ENCODE results near the gene COPG2.
"Not testable (repeated sequence)": the region's sequence is repeated elsewhere in the genome, so short reads cannot be mapped to it uniquely, and the experiment has no call there.

COPG2 gene

DNA sequence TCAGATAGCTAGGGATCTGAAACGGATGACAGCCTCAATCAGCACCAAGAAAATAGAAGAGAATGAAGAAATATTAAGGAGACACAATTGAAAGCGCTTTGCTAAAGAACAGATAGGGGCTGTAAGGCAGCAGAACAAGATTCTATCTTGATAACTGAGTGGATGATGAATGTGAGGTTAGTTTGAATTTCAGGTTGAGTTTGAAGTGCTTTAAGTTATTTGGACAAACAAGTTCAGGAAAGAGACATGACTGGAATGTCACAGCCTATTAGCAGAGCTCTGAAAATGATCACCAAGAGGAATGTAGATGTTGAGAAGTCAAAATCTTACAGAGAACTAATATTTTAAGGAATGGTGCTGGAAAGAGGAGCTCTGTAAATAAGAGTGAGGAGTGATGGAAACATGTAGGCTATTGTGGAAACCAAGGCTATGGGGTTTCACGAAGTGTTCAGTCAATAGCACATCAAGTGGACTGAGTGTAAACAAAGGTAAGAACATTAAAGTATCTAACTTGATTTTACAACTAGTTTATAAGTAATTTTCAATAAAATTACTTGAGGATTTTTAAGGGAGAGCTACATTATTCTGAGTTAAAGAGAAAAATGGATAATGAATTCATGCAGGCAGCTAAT lies 115.0 kb downstream of the COPG2 start:
- DNase-seq, result no peak

DNA sequence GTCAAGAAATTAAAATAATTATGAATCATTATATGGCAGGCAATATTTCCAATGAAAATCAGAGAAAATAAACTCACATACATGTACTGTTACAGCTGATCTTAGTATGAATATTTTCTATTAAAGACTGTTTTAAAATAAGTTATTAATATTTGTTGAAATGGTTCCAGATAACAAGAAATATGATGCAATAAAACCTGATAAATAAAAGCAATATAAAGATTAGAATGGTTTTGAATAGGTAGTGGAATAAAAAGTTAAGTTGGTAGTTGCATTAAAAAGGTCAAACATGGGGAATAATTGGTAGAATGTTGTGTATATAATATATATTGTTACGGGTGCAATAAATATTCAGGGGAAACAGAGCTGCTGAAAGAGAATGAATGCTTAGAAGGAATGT lies 124.2 kb downstream of the COPG2 start:
- DNase-seq, result no peak

DNA sequence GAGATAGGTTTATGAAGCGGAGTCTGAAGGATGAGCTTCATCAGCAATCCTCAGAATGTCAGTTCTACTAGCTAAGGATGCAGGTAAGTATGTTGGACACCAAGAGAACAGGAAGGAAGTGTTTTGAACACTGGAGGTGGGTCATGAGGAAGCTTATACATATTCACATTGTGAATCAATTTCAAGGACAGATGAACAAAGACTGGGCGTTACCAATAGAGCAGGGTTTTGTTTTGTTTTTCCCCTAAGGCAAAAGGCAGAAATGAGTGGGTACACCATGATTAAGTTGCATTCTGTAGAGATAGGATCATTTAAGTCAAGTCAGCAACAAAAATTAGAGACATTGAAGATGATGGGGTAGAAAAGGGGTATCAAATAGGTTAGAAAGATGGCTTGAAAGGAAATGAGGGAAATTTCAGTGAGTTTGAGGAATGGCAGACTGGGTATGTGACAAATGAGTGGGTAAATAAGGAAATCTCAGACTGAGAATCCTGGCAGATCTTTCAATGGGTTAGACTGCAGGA lies 125.0 kb downstream of the COPG2 start:
- no peak for DNase-seq

DNA sequence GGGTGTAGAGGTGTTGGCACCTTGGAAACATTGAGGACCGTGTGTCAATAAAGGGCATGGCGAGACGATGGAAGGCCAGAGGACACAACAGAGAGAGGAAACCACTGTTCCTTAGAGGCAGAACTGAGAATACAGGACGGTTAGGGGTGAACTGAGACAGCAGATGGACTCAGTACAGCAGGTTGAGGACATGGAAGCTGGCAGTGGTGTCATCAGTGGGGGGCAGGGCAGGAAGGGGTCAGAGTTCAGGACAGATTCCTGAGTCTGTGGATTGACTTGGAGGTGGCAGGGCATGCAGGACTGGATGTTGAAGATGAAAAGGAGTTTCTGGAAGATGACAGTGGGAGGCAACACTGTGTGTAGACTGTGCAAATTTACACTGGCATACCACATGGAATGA lies 126.3 kb downstream of the COPG2 start:
- DNase-seq, result not testable (repeated sequence)

DNA sequence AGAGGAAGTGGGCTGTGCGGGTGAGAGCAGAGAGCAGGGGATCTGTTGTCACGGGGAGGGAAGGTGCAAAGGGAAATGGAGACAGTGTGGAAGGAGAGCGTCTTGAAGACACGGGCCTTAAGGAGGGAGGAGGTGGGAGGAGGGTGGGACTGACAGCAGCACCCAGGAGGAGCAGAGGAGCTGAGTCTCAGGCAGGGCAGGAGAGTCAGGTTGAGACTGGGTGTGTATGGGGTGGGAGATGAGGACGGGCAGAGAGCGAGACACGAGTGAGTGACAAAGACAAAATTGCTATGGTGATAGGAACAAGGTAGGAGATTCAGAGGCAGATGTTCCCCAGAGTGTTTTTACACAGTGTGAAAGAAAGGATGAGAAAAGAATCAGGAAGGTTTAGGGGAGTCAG lies 127.3 kb downstream of the COPG2 start:
- DNase-seq, result not testable (repeated sequence)

DNA sequence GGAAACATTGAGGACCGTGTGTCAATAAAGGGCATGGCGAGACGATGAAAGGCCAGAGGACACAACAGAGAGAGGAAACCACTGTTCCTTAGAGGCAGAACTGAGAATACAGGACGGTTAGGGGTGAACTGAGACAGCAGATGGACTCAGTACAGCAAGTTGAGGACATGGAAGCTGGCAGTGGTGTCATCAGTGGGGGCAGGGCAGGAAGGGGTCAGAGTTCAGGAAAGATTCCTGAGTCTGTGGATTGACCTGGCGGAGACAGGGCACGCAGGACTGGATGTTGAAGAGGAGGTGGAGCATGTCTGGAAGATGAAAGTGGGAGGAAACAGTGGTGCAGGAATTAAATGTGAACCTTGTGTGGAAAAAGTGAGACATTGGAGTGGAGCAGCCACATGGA lies 130.7 kb downstream of the COPG2 start:
- DNase-seq, result not testable (repeated sequence)

DNA sequence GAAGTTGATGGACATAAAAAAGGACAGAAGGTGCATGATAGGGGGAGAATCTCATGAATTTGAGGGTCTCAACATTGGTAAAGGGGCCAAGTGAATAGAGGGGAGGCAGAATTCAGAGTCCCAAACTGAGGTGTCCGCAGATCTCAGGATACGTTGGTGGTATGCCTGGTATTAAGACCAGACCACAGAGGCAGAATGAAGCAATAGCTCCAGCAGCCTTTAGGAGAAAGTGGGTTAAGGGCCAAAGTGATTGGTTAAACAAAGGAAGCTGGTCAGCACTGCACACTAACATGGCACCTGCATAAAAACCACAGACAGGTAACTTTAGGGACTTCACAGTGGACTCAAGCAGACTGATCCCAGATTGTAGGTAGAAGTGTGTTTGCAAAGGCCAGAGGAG lies 139.1 kb downstream of the COPG2 start:
- no peak for DNase-seq

DNA sequence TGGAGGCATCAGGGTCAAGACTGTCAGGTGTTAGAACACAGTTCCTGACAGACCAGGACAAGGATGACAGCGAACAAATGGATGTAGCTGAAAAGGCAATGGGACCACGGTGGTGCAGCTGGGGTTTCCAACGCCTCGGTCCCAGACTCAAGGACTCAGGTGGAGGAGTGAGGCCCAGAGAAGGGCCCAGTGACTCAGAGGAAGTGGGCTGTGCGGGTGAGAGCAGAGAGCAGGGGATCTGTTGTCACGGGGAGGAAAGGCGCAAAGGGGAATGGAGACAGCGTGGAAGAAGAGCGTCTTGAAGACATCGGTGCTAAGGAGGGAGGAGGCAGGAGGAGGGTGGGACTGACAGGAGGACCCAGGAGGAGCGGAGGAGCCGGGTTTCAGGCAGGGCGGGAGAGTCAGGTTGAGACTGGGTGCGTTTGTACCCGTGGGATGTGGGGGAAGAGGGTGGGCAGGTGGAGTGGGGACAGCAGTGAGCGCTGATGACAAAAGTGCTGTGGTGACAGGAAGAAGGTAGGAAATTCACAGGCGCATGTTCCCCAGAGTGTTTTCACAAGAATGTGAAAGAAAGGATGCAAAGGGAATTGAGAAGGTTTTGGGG lies 140.7 kb downstream of the COPG2 start:
- DNase-seq, result not testable (repeated sequence)

DNA sequence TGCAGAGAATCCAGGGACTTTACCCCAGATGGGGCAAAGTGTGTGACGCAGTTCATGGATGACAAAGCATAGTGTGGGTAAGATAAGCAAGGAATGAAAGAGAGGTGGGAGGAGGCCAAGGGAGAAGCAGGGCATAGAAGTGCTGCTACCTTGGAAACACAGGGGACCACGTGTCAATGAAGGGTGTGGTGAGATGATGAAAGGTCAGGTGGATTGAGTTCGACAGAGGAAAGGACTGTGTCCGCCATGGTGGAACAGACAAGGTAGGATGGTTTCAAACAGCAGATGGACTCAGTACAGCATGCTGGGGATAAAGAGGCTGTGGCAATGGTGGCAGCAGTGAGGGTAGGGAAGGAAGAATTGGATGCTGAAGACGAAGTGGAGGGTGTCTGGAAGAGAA lies 143.9 kb downstream of the COPG2 start:
- no peak for DNase-seq

DNA sequence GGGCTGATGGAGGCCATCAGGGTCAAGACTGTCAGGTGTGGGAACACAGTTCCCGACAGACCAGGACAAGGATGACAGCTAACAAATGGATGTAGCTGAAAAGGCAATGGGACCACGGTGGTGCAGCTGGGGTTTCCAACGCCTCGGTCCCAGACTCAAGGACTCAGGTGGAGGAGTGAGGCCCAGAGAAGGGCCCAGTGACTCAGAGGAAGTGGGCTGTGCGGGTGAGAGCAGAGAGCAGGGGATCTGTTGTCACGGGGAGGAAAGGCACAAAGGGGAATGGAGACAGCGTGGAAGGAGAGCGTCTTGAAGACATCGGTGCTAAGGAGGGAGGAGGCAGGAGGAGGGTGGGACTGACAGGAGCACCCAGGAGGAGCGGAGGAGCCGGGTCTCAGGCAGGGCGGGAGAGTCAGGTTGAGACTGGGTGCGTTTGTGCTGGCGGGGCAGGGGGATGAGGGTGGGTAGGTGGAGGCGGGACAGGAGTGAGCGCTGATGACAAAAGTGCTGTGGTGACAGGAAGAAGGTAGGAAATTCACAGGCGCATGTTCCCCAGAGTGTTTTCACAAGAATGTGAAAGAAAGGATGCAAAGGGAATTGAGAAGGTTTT lies 144.9 kb downstream of the COPG2 start:
- DNase-seq, result not testable (repeated sequence)

DNA sequence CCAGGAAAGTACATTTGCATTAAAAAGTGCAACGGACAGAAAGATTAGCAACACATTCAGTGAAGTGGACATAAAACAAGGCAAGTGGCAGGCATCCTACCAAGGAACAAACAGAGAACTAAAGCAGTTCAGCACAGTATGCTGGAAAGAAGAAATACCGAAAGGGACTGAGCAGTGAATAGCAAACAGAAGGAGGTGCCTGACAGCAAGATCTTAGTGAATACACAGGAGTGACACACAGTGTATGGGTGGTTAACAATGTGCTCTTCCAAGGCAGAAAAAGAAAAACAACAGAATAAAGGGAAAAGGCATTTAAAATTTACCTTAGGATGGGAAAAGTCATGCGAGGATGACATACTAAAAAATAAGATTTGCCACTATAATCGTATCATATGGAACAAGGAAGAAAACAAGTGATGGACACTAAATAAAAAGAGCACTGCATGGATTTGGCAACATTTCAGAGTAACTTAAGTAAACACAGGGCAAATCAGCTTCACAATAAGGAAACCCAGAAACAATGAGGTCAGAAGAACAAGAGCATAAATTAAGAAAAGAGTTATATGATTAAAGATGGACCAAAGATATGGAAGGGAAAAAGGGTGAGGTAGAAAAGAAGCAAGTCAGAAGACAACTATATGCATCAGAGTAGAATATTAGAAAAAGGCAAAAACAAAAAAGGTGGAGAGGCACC lies 147.1 kb downstream of the COPG2 start:
- no peak for DNase-seq

DNA sequence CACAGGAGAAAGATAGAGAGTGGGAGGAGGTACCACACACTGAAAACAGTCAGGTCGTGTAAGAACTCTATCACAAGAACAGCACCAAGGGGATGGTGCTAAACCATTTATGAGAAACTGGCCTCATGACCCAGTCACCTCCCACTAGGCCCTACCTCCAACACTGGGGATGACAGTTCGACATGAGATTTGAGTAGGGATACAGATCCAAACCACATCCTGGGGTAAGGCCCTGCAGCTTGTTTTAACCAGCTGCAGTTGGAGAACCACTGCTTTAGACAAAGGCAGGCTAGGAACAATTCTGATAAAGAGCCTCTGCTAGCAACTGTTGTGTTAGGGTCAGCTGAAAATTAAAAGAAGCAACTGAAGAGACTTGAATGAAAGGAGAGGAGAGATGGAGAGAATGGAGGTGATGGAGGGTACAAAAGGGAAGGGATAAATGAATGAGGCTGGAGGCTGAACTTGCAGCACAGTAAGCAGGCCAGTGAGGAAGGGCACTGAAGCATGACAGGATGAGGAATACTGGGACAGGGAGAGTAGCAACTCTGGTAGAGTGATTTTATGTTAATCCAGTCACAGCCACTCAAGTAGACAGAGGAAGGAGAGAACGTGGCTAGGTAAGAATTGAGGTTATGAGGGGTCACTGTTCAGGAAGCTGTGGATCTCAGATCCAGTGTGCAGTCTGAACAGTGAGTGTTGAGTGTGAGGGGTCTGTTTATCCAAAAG lies 153.1 kb downstream of the COPG2 start:
- no peak for DNase-seq

DNA sequence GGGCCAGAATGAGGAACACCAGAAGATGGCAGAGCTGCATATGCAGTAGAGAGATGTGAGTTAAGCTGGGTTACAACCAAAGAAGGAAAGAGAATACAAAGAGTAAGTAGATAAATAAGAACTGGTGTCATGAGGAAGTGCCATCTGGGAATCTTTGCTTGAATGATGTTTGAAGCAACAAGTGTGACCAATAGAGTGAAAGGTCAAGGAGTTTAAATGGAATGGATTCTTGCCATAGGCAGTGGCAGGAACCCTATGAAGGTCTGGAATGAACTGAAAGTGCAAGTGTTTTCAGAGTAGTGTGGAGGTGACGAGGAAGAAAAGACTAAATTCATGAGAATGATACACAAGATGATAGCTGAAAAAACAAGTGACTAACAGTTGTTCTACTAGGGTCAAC lies 155.1 kb downstream of the COPG2 start:
- DNase-seq, result no peak

DNA sequence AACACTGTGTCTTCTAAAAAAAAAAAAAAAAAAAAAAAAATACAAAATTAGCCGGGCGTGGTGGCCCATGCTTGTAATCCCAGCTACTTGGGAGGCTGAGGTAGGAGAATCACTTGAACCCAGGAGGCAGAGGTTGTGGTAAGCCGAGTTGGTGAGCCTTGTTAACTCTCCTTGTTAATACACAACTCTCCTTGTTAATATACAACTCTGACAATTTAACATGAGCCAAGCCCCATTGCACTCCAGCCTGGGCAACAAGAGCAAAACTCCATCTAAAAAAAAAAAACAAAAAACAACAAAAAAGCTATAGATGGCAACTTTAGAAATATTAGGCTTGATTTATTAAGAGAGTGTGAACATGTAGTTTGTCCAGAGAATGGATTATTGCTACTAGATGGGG lies 156.5 kb downstream of the COPG2 start:
- not testable (repeated sequence) for DNase-seq

DNA sequence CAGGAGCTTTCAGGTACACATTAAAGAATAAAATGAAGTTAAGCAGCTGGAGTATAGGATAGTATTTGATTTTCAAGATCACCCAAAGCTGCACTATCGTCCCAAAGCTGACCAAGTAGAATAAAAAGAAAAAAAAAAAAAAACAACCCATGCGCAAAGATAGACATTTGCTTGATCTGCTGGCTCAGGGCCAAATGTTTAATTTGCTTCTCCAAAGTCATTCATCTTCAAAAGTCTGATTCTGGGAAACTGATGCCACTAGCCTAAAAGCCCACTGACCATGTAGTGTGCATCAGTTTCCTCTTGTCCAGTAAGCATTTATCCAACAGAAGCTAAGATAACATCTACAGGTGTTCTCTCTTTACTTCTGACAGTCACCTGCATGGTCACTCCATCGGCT lies 162.2 kb downstream of the COPG2 start:
- DNase-seq, result no peak

DNA sequence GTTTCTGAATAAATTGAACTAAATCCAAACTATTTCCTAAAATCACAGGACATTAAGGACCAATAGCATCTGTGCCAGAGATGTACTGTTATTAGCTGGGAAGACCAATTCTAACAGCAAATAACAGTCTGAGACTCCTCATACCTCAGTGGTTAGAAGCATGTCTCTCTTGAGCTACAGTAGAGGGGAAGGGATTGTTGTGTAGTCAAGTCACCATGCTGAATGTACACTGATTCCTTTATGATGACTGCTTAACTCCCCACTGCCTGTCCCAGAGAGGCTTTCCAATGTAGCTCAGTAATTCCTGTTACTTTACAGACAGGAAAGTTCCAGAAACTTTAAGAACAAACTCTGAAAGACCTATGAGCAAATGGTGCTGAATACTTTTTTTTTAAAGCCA lies 162.8 kb downstream of the COPG2 start:
- DNase-seq, result no peak

DNA sequence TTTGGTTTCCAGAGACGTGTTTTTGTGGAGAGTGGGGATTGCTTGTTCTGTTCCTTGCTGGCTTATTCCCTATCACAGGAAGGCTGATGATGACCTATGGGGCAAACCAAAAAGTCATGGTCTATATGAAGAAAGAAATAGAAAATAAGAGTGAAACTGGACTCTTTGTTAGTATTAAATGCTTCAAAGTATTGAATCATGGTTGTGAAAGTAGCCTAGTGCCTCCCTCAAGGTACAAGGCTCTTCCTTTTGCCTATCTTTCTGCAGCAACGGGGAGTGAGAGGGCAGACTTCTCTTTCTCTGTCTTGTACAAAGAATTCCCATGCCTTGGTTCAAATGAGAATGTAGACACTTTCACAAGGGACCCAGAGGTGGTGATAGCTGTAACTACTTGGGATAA lies 167.6 kb downstream of the COPG2 start:
- no peak for DNase-seq

DNA sequence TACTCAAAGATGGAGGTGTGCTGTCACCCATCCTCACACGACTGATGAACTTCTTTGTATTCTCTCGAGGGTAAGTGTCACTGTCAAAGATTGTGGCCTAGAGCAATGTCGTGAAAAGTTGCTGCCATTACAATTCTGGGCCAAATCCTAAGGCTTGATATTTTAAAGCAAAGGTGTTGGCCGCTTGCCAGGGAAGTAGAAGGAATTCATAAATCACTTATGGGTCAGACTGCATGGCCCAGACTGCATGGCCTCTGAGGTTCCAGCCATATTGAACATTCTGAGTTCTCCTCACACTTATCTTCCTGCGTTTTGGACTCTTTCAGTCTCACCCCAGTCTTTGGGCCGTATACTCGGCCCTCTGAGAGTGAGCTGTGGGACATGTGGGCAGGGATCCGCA lies 168.1 kb downstream of the COPG2 start:
- no peak for DNase-seq

DNA sequence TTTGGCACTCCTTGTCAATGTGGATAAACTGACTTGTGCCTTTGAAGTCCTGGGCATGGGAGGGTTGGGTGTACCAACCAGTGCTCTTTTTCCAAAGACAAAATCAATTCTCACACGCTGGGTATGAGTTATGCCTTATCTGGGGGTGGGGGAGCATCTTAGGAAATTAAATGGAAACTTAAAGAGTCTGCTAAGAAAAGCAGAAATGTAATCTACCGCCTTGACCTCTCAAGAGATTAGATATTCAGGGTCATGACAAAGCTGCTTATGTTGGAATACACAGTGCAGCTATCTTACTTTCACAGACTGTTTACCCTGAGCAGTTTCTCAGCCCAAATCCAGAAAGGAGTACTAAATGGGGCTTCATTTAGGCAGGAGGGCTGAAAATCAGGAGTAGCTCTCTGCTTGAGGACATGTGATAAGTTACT lies 174.1 kb downstream of the COPG2 start:
- no peak for DNase-seq

DNA sequence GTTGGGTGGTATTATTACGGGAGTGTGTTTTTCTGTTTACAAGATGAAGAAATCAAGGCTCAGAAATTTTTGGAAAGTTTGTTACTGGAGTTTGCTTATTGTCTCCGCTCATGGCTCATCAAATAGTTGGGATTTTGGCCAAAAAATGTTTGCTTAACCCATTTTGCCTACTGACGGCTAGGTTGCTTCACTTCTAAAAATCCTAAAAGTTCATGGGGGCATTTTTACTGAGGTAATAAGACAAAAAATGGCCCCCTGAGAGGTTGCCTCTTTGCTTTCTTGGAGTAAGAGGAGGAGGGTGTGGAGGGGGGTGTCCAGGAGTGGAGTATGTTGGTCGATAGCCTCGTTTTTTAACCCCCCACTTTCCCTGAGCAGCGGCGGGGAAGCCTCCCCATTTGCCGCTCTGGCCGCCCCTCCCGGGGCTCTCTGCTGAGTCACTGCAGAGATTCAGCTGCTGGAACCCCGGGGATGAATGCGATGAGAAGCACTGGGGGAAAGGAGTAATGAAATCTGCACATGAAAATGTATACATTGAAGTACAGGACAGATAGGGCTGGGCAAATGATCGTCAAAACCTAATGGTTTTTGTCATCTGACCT lies 175.2 kb downstream of the COPG2 start:
- DNase-seq, result no peak

DNA sequence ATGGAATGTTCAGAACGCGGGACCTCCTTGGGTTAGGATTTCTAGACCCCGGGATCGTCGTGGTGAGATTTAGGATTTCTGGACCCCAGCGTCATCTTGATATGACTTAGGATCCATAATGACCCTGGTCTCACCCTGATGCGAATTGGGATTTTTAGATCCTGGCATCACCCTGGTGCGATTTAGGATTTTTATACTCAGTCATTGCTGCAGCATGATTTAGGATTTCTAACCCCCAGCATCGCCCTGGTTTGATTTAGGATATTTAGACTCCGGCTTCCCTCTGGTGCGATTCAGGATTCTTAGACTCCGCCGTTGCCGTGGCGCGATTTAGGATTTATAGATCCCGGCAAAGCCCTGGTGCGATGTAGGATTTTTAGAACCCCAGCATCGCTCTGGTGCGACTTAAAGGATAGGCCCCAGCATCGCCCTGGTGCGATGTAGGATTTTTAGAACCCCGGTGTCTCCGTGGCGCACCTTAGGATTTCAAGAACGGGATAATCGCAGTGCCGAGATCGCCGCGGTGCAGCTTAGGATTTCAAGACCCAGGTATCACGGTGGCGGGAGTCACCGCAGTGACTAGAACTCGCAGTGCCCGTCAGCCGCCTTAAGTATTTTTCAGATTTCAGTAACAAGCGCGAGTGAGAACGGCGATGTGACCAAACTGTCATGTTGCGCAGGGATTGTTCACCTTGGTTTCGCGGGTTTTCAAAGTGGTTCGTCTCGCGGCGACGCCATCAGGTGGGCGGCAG lies 175.8 kb downstream of the COPG2 start:
- no peak for DNase-seq
